K562 (cell line): ENCODE results near the gene ZBTB8A. TPM values are rescaled to one million over a fixed set of nuclear protein-coding genes. Genes with fewer than 3 reads are reported as not detected.

Source experiments
- ATF4 ChIP-seq: fragments of 450-650 bp; formaldehyde crosslinking; IDR thresholded peaks from 2 replicates; pipeline ENCODE4 v1.4.0; 2022; ENCODE audit warnings: mild to moderate bottlenecking, moderate library complexity
- CBFB ChIP-seq: sonication (generic); formaldehyde crosslinking; IDR thresholded peaks from 2 replicates; pipeline ENCODE4 v1.4.0; 2020; ENCODE audit warnings: mild to moderate bottlenecking, missing genetic modification reagents
- CBX5 ChIP-seq: IDR thresholded peaks from 2 replicates; pipeline ENCODE4 v1.6.1; 2014; ENCODE audit warnings: low read depth, borderline replicate concordance
- FOXK1 ChIP-seq: sonication (generic); formaldehyde crosslinking; IDR thresholded peaks from 2 replicates; pipeline ENCODE4 v1.8.0; 2022; ENCODE audit warnings: missing genetic modification reagents, mild to moderate bottlenecking, borderline replicate concordance
- HMGN3 ChIP-seq: IDR thresholded peaks from 2 replicates; pipeline ENCODE4 v1.6.1; 2011; ENCODE audit warnings: borderline replicate concordance, low read depth, mild to moderate bottlenecking, mixed read lengths, low read length; ENCODE audit not compliant: insufficient read length; ENCODE audit errors: extremely low read depth
- IRF1 ChIP-seq: sonication (generic); formaldehyde crosslinking; IDR thresholded peaks from 2 replicates; pipeline ENCODE4 v1.8.0; 2022; ENCODE audit warnings: missing genetic modification reagents, mild to moderate bottlenecking, borderline replicate concordance
- KAT8 ChIP-seq: fragments of 450-650 bp; IDR thresholded peaks from 2 replicates; pipeline ENCODE4 v1.6.1; 2016; ENCODE audit warnings: low read depth, mild to moderate bottlenecking
- NR0B1 ChIP-seq: fragments of 450-650 bp; IDR thresholded peaks from one replicate; pipeline ENCODE4 v1.6.1; 2018; ENCODE audit warnings: mild to moderate bottlenecking, moderate library complexity; ENCODE audit not compliant: partially characterized antibody
- NR2F6 ChIP-seq: fragments of 450-650 bp; formaldehyde crosslinking; IDR thresholded peaks from 2 replicates; pipeline ENCODE4 v1.4.0; 2020; ENCODE audit warnings: mild to moderate bottlenecking
- PHTF2 ChIP-seq: fragments of 250-450 bp; sonication (Bioruptor Pico); IDR thresholded peaks from 2 replicates; pipeline ENCODE4 v1.5.0; 2021; ENCODE audit warnings: mild to moderate bottlenecking
- PML ChIP-seq: IDR thresholded peaks from 2 replicates; pipeline ENCODE4 v1.6.1; 2012; ENCODE audit warnings: low read length, inconsistent platforms
- RBFOX2 ChIP-seq: fragments of 200-400 bp; formaldehyde crosslinking; IDR thresholded peaks from 2 replicates; pipeline ENCODE4 v1.6.1; 2017; ENCODE audit warnings: low read depth, mild to moderate bottlenecking, low read length, moderate library complexity
- RFX1 ChIP-seq: fragments of 450-650 bp; IDR thresholded peaks from 2 replicates; pipeline ENCODE4 v1.6.1; 2016; ENCODE audit warnings: mild to moderate bottlenecking, moderate library complexity
- RREB1 ChIP-seq: fragments of 250-450 bp; sonication (Bioruptor Pico); IDR thresholded peaks from 2 replicates; pipeline ENCODE4 v1.4.0; 2020
- TAF1 ChIP-seq: IDR thresholded peaks from 2 replicates; pipeline ENCODE4 v1.6.1; 2011; ENCODE audit warnings: mild to moderate bottlenecking, low read length, moderate library complexity; ENCODE audit not compliant: insufficient read depth, control insufficient read depth, severe bottlenecking; ENCODE audit errors: extremely low read depth
- ZHX1 ChIP-seq: fragments of 150-350 bp; conservative IDR thresholded peaks from 2 replicates; pipeline ENCODE4 v1.6.1; 2014; ENCODE audit warnings: low read length
- ZNF551 ChIP-seq: fragments of 250-450 bp; sonication (Bioruptor Pico); IDR thresholded peaks from 2 replicates; pipeline ENCODE4 v1.5.0; 2021; ENCODE audit warnings: mild to moderate bottlenecking, moderate library complexity
- polyA plus RNA-seq, 8 experiments: library from polyadenylated mRNA; depleted of rRNA in 4 of 8; stranded (reverse) in 5 of 8; unstranded in 3 of 8; fragments of >200 nt; fragmentation: Nextera tagmentation in 2 of 8; fragmentation: Illumina TruSeq in 1 of 8; extraction: Ambion mirVana in 2 of 8; extraction: Trizol in 1 of 8; gene quantifications; 2 replicates each; pipeline versions ENCODE4 v1.2.1 to v1.2.3, GENCODE V29; 2011 to 2014; ENCODE audit warnings: inconsistent platforms in 1 of 8, missing spikeins in 1 of 8
- total RNA-seq, 7 experiments: library from RNA; depleted of rRNA in 6 of 7; stranded (reverse); fragments of >200 nt in 6 of 7; fragmentation: Illumina TruSeq in 2 of 7; extraction: Trizol in 2 of 7; gene quantifications; 2 replicates each; pipeline versions ENCODE4 v1.2.1 to v1.2.3, GENCODE V29; 2011 to 2021; ENCODE audit warnings: low replicate concordance in 1 of 7

The ZBTB8A gene
- total and polyA plus RNA-seq, 9 of the 15 experiments (the other 6 are each of a cell fraction or from before 2014, with no cell fraction given): 0.01 to 0.64 (median 0.09) TPM

- TF ChIP-seq RREB1 (CRISPR knock-in tag) (no peak), NR2F6 (CRISPR knock-in tag) (no peak), TAF1 (peak; percentile 80), FOXK1 (CRISPR knock-in tag) (no peak), RBFOX2 (no peak), CBFB (CRISPR knock-in tag) (no peak), PML (peak; percentile 36; the same call in 1 of the 2 replicates), RFX1 (no peak), IRF1 (CRISPR knock-in tag) (0 out of 2 replicates have a peak, but pooled peaks have one; percentile 63), HMGN3 (no peak), CBX5 (no peak), PHTF2 (CRISPR knock-in tag) (no peak), ZHX1 (no peak), KAT8 (no peak), NR0B1 (no peak), ATF4 (CRISPR knock-in tag) (no peak), ZNF551 (CRISPR knock-in tag) (no peak)
Observed at GRCh38 chr1:32650248-32650751, 111.1 kb downstream of the ZBTB8A start, which contains the start of gene ZBTB8OS (continued).
